Measurements from ENCODE around the gene ANHX.

GRCh38 chr12:133190176-133190575 lies 45.5 kb downstream of the ANHX start:
- TF ChIP-seq CTCF (conservative IDR thresholded peaks at IDR 0.05; ENCODE audit: low read depth in 2 of 2) (no peak), EZH2 (IDR thresholded peaks at IDR 0.05; ENCODE audit: low read depth, unreplicated experiment) (no peak), REST (IDR thresholded peaks at IDR 0.05; ENCODE audit: unreplicated experiment) (no peak)

Data from GM23338 (cell line).